Measurements from ENCODE around the gene ZNF101.
A peak's percentile ranks its signal among the peaks of the same experiment; 100 is the strongest.

ZNF101 gene

GRCh38 chr19:19654441-19654840, 14.2 kb upstream of the ZNF101 start:
- no peak overlapping the region for H3K4me3 ChIP-seq (ENCODE audit: low read length)
- peaks cover 99% of the 10 kb centered on the region for H3K36me3 ChIP-seq (ENCODE audit: insufficient read depth, low read length)
- H3K9me3 ChIP-seq (ENCODE audit: insufficient read depth, low read depth, low read length): no peaks in the 10 kb centered on the region
- H3K9ac ChIP-seq (ENCODE audit: low read depth, low read length): no peak overlapping the region
- no peaks in the 10 kb centered on the region for H3K27me3 ChIP-seq (ENCODE audit: insufficient read depth, low read length)
- WGBS: 96% methylated on average over 15 of the region's 15 CpGs
- H3K27ac ChIP-seq (ENCODE audit: low read depth, low read length): no peak overlapping the region
- no peaks in the 10 kb centered on the region for H3K4me1 ChIP-seq (ENCODE audit: insufficient read depth, low read length)

DNA sequence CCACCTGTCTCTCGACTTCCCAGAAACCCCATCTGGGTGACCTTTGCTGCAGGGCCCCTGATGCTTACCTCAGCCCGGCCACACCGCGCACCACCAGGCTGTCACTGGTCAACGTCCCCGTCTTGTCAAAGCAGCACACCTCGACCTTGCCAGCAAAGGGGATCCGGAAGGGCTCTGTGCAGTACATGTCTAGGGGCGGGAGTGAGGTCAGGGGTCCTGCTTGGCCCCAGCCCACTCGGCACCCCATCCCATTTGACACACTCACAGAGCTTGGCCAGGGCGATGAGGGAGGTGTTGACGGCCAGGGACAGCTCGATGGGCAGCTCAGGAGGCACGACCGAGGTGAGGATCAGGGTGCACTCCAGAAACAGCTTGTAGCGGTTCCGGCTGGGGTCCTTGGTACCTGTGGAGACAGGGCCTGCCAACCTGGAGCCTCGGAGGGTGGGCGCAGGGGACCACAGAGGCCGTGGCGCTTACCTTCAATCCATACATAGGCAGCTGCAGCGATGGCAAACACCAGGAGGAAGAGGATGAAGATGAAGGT, 13.5 kb upstream of the ZNF101 start:
- no peak overlapping the region for H3K4me3 ChIP-seq (ENCODE audit: low read length)
- no peak overlapping the region for H3K27ac ChIP-seq (ENCODE audit: low read depth, low read length)
- no peaks in the 10 kb centered on the region for H3K9me3 ChIP-seq (ENCODE audit: insufficient read depth, low read depth, low read length)
- H3K9ac ChIP-seq (ENCODE audit: low read depth, low read length): no peak overlapping the region
- H3K4me1 ChIP-seq (ENCODE audit: insufficient read depth, low read length): no peaks in the 10 kb centered on the region
- H3K36me3 ChIP-seq (ENCODE audit: insufficient read depth, low read length): peaks cover 98% of the 10 kb centered on the region
- WGBS: 97% methylated on average over 22 of the region's 22 CpGs
- H3K27me3 ChIP-seq (ENCODE audit: insufficient read depth, low read length): no peaks in the 10 kb centered on the region

DNA sequence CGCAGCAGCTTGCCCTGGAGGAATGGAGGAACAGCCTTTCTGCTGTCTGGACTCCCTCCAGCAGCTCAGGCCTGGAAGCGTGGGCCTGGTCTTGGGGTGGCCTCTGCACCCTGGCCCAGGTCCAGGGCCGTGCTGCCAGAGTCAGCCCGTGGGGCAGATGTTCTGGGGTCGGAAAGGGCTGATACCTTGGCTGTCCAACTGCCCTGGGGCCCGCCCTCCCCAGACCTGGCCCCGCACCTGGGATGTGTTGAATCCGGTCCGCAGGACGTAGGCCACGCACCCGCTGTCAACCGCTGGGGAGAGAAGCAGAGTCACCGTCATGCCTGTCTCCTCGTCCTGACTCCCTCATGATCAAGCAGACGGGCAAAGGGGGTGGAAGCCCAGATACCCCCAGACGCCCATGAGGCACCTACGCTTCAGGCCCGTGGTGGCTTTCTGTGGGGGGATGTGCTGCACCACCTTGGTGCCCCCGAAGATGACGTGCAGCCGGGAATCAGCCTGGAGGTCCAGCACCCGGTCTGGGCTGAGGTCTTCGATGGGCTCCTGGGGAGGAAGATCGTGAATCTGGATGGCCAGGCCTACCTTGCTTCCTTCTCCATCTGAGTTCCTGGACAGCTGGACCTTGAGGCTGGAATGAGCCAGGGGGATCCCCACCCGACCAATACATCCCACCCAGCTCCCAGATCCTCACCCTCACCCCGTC, 12.8 kb upstream of the ZNF101 start:
- Histone ChIP-seq H3K9me3 (ENCODE audit: insufficient read depth, low read depth, low read length) (no peaks in the 10 kb centered on the region), H3K36me3 (ENCODE audit: insufficient read depth, low read length) (peaks cover 91% of the 10 kb centered on the region), H3K9ac (ENCODE audit: low read depth, low read length) (no peak overlapping the region), H3K4me1 (ENCODE audit: insufficient read depth, low read length) (no peaks in the 10 kb centered on the region), H3K4me3 (ENCODE audit: low read length) (no peak overlapping the region), H3K27ac (ENCODE audit: low read depth, low read length) (no peak overlapping the region), H3K27me3 (ENCODE audit: insufficient read depth, low read length) (no peaks in the 10 kb centered on the region)
- 95% methylated on average over 27 of the region's 27 CpGs for WGBS

GRCh38 chr19:19656451-19657396, 11.9 kb upstream of the ZNF101 start:
- no peaks in the 10 kb centered on the region for H3K9me3 ChIP-seq (ENCODE audit: insufficient read depth, low read depth, low read length)
- H3K36me3 ChIP-seq (ENCODE audit: insufficient read depth, low read length): peaks cover 86% of the 10 kb centered on the region
- no peak overlapping the region for H3K27ac ChIP-seq (ENCODE audit: low read depth, low read length)
- 96% methylated on average over 33 of the region's 33 CpGs for WGBS
- H3K4me1 ChIP-seq (ENCODE audit: insufficient read depth, low read length): no peaks in the 10 kb centered on the region
- no peaks in the 10 kb centered on the region for H3K27me3 ChIP-seq (ENCODE audit: insufficient read depth, low read length)
- H3K4me3 ChIP-seq (ENCODE audit: low read length): no peak overlapping the region
- no peak overlapping the region for H3K9ac ChIP-seq (ENCODE audit: low read depth, low read length)

DNA sequence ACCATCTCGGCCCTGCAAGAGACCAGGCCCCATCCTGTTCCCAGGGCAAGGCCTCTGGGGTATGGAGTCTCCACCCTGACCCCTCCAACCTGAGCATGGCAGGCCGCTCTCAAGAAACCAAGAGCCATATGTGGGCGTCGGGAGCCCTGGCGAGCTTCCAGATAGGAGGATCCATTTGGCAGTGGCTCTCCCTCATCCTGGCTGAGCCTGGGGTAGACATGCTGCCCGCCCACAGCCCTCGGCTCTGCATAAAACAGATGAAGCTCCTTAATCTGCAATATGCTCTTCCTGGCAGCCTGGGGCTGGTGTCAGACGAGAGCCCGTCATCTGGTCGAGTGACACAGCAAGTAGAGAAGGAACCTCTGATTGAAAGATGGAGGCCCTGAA, 11.2 kb upstream of the ZNF101 start:
- no peak overlapping the region for H3K4me3 ChIP-seq (ENCODE audit: low read length)
- WGBS: 95% methylated on average over 10 of the region's 10 CpGs
- H3K9me3 ChIP-seq (ENCODE audit: insufficient read depth, low read depth, low read length): no peaks in the 10 kb centered on the region
- no peak overlapping the region for H3K27ac ChIP-seq (ENCODE audit: low read depth, low read length)
- no peak overlapping the region for H3K9ac ChIP-seq (ENCODE audit: low read depth, low read length)
- H3K36me3 ChIP-seq (ENCODE audit: insufficient read depth, low read length): peaks cover 84% of the 10 kb centered on the region
- H3K4me1 ChIP-seq (ENCODE audit: insufficient read depth, low read length): peaks cover 5% of the 10 kb centered on the region; the same call in 1 of the 2 replicates
- no peaks in the 10 kb centered on the region for H3K27me3 ChIP-seq (ENCODE audit: insufficient read depth, low read length)

DNA sequence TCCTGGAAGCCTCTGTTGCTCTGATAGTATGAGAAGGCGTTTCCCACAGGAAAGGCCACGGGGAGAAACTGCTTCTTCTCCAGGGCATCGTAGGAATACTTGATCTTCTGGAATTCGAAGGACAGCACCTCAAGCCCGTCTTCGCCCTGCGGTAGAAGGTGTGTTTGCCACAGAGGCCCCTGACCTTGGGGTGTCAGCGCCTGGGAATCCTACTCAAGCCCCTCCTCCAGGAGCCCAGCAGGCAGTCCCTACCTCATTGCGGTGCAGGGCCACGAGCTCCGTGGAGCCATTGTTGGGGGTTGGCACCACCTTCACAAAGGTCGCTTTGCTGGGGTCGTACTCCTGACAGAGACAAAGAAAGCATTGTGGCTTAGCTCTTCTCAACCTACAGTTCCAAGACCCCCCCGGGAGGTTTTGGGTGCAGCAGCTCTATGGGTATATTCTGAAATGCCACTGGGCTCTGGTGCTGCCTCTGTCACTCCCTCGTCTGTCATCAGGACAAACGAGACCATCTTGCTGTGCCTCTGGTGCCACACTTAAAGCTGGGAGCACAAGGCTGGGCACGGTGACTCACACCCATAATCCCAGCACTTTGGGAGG, 8.9 kb upstream of the ZNF101 start:
- 93% methylated on average over 17 of the region's 17 CpGs for WGBS
- H3K9me3 ChIP-seq (ENCODE audit: insufficient read depth, low read depth, low read length): no peaks in the 10 kb centered on the region
- peaks cover 62% of the 10 kb centered on the region for H3K36me3 ChIP-seq (ENCODE audit: insufficient read depth, low read length)
- H3K27me3 ChIP-seq (ENCODE audit: insufficient read depth, low read length): no peaks in the 10 kb centered on the region
- no peak overlapping the region for H3K9ac ChIP-seq (ENCODE audit: low read depth, low read length)
- H3K27ac ChIP-seq (ENCODE audit: low read depth, low read length): no peak overlapping the region
- H3K4me3 ChIP-seq (ENCODE audit: low read length): no peak overlapping the region
- H3K4me1 ChIP-seq (ENCODE audit: insufficient read depth, low read length): peaks cover 9% of the 10 kb centered on the region; the same call in 1 of the 2 replicates

DNA sequence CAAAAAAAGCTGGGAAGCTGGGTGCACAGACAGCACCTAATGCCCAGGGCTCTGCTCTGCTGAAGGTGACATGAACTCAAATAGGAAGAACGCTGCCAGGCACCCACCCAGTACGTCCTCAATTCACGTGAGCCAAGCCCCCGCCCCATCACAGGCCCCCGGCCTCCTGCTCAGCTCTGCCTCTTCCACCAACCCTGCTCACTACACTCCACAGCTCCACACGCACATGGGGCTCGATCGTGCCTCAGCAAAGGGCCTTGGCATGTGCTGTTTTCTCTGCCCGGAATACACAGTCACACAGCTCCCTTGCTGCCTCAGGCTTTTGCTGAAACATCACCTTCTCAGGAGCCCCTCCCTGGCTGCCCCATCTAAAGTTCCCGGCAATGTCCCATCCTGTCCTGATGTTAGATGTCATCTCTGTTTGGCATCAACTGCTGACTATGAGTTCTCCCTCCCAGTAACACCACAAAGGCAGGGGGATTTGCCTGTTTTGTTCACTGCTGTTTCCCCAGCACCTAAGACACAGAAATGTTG, 7.4 kb upstream of the ZNF101 start:
- Histone ChIP-seq H3K9me3 (ENCODE audit: insufficient read depth, low read depth, low read length) (no peaks in the 10 kb centered on the region), H3K27me3 (ENCODE audit: insufficient read depth, low read length) (no peaks in the 10 kb centered on the region), H3K27ac (ENCODE audit: low read depth, low read length) (no peak overlapping the region), H3K4me3 (ENCODE audit: low read length) (peak overlapping the region; percentile 83), H3K36me3 (ENCODE audit: insufficient read depth, low read length) (peaks cover 47% of the 10 kb centered on the region), H3K9ac (ENCODE audit: low read depth, low read length) (no peak overlapping the region), H3K4me1 (ENCODE audit: insufficient read depth, low read length) (peaks cover 9% of the 10 kb centered on the region; the same call in 1 of the 2 replicates)
- WGBS: 95% methylated on average over 10 of the region's 10 CpGs

DNA sequence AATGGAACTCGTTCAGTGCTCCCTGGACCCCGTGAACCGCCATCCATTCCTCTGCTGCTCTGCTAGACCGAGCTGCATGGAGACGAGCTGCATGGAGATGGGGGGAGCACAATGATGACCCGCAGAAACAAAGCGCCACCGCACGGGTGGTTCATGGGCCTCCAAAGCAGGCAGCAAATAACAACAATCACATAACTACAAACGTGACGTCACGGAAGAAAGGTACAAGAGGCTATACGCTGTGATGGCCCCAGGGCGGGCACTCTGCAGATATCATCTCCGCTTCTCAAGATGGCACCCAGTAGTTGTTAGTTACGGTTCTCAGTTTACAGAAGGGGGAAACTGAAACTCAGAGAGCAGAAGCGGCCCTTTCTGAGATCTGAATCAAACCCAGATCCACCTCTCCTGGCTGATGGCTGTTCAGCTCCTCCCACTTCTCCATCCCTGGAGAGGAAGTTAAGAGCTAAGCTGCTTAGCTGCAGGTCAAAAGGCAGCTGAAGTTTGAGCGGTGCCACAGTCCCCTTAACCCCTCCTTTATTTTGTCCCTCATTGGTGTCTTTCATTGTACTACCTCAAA, 6.9 kb upstream of the ZNF101 start:
- peak overlapping the region; percentile 83 for H3K4me3 ChIP-seq (ENCODE audit: low read length)
- H3K27me3 ChIP-seq (ENCODE audit: insufficient read depth, low read length): no peaks in the 10 kb centered on the region
- H3K36me3 ChIP-seq (ENCODE audit: insufficient read depth, low read length): peaks cover 41% of the 10 kb centered on the region
- peaks cover 9% of the 10 kb centered on the region; the same call in 1 of the 2 replicates for H3K4me1 ChIP-seq (ENCODE audit: insufficient read depth, low read length)
- H3K9me3 ChIP-seq (ENCODE audit: insufficient read depth, low read depth, low read length): no peaks in the 10 kb centered on the region
- WGBS: 91% methylated on average over 18 of the region's 18 CpGs
- no peak overlapping the region for H3K9ac ChIP-seq (ENCODE audit: low read depth, low read length)
- no peak overlapping the region for H3K27ac ChIP-seq (ENCODE audit: low read depth, low read length)

- Histone ChIP-seq H3K27me3 (ENCODE audit: insufficient read depth, low read length) (no peaks in the 10 kb centered on the region), H3K36me3 (ENCODE audit: insufficient read depth, low read length) (peaks cover 36% of the 10 kb centered on the region), H3K4me3 (ENCODE audit: low read length) (peak overlapping the region; percentile 83), H3K9ac (ENCODE audit: low read depth, low read length) (no peak overlapping the region), H3K4me1 (ENCODE audit: insufficient read depth, low read length) (peaks cover 9% of the 10 kb centered on the region; the same call in 1 of the 2 replicates), H3K9me3 (ENCODE audit: insufficient read depth, low read depth, low read length) (no peaks in the 10 kb centered on the region), H3K27ac (ENCODE audit: low read depth, low read length) (no peak overlapping the region)
- 79% methylated on average over 8 of the region's 8 CpGs for WGBS
These were observed 6.3 kb upstream of the ZNF101 start for GRCh38 chr19:19662344-19662743.

GRCh38 chr19:19662871-19663255, 5.8 kb upstream of the ZNF101 start:
- H3K9me3 ChIP-seq (ENCODE audit: insufficient read depth, low read depth, low read length): no peaks in the 10 kb centered on the region
- H3K27me3 ChIP-seq (ENCODE audit: insufficient read depth, low read length): no peaks in the 10 kb centered on the region
- peak overlapping the region; percentile 87 for H3K9ac ChIP-seq (ENCODE audit: low read depth, low read length)
- H3K27ac ChIP-seq (ENCODE audit: low read depth, low read length): peak overlapping the region; percentile 78
- H3K4me3 ChIP-seq (ENCODE audit: low read length): peak overlapping the region; percentile 83
- 10% methylated on average over 17 of the region's 17 CpGs for WGBS
- H3K36me3 ChIP-seq (ENCODE audit: insufficient read depth, low read length): peaks cover 30% of the 10 kb centered on the region
- H3K4me1 ChIP-seq (ENCODE audit: insufficient read depth, low read length): peaks cover 9% of the 10 kb centered on the region; the same call in 1 of the 2 replicates

All from HUES64 (cell line).